Fibroblast of pulmonary artery (primary cell): ENCODE results near the gene NUBP2.

ENCODE experiments used
- DNase-seq: peaks from one replicate; pipeline ENCODE4 v3.0.0-alpha.2; 2010; ENCODE audit warnings: low read depth
- H3K4me3 ChIP-seq: replicated peaks from 2 replicates; pipeline ENCODE4 v1.5.1; 2011; ENCODE audit warnings: low read depth, mild to moderate bottlenecking, control low read depth, low read length, moderate library complexity
- TF ChIP-seq, protein P1 (sequence below): IDR thresholded peaks from 2 replicates; pipeline ENCODE4 v1.5.1; 2011; ENCODE audit warnings: mild to moderate bottlenecking, control low read depth, low read length, inconsistent platforms; ENCODE audit errors: missing control alignments

NUBP2 gene

DNA sequence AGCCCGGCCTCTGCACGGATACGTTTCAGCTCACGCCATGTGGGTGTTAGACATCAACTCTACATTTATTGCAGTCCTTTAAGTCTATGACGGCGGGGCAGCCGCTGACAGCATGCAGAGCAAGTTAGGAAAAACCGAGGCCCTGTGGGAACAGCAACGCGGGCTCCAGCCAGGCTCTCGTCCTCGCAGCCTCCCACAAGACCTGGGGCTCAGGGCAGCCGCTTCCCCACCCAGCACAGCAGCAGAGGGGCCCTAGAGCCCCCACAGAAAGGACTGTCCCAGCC lies 6.1 kb upstream of the NUBP2 start:
- DNase-seq, result no peak
- H3K4me3 ChIP-seq, result no peak overlapping the region
- TF ChIP-seq, protein P1, sequence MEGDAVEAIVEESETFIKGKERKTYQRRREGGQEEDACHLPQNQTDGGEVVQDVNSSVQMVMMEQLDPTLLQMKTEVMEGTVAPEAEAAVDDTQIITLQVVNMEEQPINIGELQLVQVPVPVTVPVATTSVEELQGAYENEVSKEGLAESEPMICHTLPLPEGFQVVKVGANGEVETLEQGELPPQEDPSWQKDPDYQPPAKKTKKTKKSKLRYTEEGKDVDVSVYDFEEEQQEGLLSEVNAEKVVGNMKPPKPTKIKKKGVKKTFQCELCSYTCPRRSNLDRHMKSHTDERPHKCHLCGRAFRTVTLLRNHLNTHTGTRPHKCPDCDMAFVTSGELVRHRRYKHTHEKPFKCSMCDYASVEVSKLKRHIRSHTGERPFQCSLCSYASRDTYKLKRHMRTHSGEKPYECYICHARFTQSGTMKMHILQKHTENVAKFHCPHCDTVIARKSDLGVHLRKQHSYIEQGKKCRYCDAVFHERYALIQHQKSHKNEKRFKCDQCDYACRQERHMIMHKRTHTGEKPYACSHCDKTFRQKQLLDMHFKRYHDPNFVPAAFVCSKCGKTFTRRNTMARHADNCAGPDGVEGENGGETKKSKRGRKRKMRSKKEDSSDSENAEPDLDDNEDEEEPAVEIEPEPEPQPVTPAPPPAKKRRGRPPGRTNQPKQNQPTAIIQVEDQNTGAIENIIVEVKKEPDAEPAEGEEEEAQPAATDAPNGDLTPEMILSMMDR, result no peak

DNA sequence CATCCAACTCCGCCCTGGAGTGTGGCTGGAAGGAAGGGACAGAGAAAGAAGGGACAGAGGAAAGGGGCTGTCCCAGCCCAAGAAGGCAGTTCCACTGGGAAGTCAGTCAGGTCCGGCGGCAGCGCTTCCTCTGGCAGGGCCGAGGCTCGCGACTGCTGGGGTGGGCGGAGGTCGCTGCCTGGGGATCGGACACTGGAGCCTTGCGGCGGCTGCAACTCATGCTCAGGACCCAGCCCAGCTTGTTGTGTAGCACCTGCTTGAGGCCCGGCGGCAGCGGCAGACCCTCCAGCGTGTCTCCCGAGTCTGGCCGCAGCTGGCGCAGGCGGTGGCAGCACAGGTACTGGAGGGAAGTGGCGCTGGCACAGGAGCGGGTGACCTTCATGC lies 5.8 kb upstream of the NUBP2 start:
- DNase-seq, result no peak
- TF ChIP-seq, protein P1, result no peak
- H3K4me3 ChIP-seq, result no peak overlapping the region

DNA sequence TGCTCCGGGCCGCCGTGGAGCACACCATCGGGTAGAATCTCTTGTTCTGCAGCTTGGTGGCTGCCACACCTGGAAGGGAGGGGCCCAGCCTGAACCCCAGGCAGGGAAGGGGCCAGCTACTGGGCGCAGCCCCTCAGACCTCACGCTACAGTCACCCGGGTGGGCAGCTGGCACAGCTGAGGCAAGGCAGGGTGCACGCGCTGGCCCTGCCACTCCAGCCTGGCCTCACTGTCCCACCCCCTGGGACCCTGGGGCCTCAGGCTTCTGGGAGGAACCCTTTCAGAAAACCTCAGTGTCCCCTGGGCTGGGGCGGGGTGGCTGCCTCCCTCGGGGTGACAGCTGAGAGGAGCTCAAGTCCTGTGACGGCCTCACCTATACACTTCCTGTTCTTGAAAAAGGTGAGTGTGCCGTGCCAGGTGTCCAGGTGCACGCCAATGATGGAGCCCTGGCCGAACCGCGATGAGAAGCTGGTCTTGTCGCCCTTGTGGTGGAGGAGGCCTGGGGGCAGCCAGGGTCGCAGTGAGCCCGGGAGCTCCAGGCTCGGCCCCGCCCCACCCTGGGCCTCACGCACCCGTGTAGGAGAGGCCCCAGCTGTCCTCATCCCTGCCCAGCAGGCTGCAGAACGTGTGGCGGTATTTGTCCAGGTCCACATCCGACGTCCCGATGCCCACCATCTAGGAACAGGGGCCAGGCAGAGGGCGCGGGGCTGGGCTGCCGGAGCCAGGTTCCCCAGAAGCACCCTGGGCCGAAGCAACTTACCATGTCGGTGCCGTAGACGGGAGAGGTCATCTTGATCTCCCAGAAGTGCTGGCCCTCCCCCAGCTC lies 5.2 kb upstream of the NUBP2 start:
- TF ChIP-seq, protein P1, result no peak
- DNase-seq, result no peak

DNA sequence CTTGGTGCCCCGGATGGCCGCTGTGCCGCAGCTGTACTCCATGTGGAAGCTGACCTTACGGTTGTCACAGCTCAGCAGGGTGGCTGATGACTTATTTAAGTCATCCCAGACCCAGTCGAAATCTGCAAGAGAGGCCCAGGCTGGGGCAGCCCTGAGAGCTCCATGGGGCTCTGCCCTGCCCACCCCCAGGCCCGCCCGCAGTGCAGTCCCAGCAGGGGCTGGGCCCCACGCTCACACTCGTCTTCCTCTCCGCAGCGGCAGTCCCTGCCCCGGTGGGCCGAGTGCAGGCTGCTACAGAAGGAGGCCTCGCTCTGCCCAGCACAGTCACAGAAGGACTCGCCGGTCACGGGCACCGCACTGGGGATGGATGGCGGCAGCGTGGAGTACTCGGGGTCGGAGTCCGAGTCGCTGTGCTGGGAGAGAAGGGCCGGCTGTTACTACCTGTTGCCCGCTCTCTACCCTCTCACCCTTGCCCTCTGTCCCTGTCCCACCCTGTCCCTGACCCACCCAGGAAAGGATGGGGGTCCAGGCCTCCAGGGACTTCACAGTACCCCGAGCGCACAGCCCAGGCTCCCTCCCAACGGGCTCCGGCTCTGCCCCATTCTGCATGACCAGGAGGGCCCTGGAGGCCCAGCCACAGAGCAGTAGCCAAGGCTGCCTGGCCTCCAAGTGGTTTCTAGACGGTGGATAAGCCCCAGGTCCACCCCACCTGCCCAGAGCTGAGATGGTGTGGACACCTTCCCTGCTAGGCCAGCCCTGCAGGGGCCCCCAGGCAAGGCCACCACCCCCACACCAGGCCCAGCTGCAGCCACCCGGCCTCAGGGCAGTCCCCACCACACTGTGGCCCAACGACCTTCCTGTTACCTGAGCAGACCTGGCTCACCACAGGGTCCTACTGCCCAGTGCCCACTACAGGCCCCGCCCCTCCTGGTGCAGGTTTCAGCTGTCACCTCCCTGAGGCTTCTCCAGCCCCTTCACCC lies 4.3 kb upstream of the NUBP2 start:
- TF ChIP-seq, protein P1, result no peak
- DNase-seq, result no peak
- no peak overlapping the region for H3K4me3 ChIP-seq

More for the DNA sequence above, 5.2 kb upstream of the NUBP2 start:
- H3K4me3 ChIP-seq, result no peak overlapping the region

DNA sequence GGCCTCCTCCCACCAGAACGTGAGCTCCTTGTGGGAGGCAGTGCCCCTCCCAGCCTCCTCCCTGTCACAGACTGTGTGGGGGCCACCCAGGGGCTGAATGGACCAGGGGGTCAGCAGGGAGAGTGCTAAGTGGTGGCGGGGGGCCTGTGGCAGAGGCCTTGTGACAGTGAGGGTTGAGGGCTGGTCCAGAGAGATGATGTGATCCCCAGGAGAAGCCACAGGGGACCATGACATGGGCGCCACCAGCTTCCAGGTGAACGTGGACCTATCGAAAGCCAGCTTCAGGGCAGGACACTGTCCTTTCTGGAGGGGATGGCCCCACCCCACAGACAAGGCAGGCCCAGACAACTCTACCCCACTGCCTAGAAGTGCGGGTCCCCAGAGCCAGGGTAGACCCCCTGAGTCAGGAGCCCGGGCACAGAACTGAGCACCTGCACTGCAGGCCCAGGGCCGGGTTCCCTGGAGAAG lies 3.5 kb upstream of the NUBP2 start:
- DNase-seq, result no peak
- TF ChIP-seq, protein P1, result no peak
- no peak overlapping the region for H3K4me3 ChIP-seq

DNA sequence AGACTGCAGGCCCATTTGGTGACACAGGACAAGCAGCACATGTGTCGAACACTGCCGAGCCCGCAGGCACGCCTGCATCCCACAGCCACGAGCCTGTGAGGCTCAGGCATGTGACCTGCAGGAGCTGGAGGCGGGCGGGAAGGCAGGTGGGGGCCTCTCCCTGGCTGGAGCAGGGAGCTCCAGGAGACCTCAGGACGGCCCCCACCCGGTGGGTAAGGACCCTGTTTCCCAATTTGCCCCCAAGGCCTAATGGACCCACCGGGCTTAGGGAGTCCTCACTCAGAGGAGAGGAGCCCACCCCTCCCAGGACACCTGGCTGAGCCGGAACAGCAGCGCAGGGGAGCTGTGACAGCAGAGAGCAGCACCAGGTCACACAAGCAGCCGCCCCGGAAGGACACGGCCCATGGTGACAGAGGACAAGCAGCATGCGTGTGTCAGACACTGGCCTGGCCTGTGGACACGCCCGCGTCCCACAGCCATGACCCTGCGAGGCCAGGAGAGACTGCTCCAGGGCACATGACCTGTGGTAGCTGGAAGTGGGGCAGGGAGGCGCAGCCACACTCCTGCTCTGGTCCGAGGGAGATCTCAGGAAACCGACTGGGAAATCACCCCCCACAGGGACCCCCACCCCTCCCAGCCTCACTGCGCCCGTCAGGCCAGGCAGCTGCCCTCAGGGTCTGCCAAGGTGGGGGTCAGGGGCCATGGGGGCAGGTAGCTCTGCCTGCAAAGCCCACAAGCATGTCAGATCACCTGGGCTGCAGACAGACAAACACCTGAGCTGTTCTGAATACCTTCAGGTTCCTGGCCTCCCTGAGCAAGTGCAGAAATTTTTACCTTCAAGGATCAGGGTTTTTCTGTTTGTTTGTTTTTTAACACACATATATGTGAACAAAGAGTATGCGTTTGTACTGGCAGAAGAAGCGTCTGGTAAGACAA lies 2.8 kb upstream of the NUBP2 start:
- no peak for DNase-seq
- TF ChIP-seq, protein P1, result no peak
- H3K4me3 ChIP-seq, result no peak overlapping the region
